HepG2 (cell line): ENCODE data around the gene INHA. TPM values are rescaled to one million over a fixed set of nuclear protein-coding genes. Genes with fewer than 3 reads are reported as not detected.
A peak's percentile ranks its signal among the peaks of the same experiment; 100 is the strongest.

Experiments
- ATM ChIP-seq: fragments of 450-650 bp; IDR thresholded peaks from 2 replicates; pipeline ENCODE4 v1.7.1; 2017; ENCODE audit warnings: mild to moderate bottlenecking, borderline replicate concordance
- EZH2 ChIP-seq: conservative IDR thresholded peaks from 2 replicates; pipeline ENCODE4 v1.6.1; 2012; ENCODE audit warnings: mild to moderate bottlenecking, low read depth, low read length, moderate library complexity
- FOSL2 ChIP-seq: sonication (generic); formaldehyde crosslinking; IDR thresholded peaks from 2 replicates; pipeline ENCODE4 v1.4.0; 2020; ENCODE audit warnings: missing genetic modification reagents
- KDM4B ChIP-seq: sonication (generic); formaldehyde crosslinking; IDR thresholded peaks from 2 replicates; pipeline ENCODE4 v1.4.0; 2020; ENCODE audit warnings: missing genetic modification reagents
- MAFK ChIP-seq, 2 experiments: IDR thresholded peaks in 1 of 2; conservative IDR thresholded peaks in 1 of 2; 2 replicates each; pipeline ENCODE4 v1.6.1; 2011; ENCODE audit warnings: improper control_type of control experiment in 2 of 2, low read length in 2 of 2
- POLR2G ChIP-seq: fragments of 200-400 bp; formaldehyde crosslinking; IDR thresholded peaks from 2 replicates; pipeline ENCODE4 v1.6.1; 2018; ENCODE audit warnings: mild to moderate bottlenecking, low read depth, low read length, moderate library complexity
- RFXANK ChIP-seq: IDR thresholded peaks from 2 replicates; pipeline ENCODE4 v1.6.1; 2016
- ZBTB38 ChIP-seq: sonication (generic); formaldehyde crosslinking; IDR thresholded peaks from 2 replicates; pipeline ENCODE4 v1.5.1; 2020; ENCODE audit warnings: mild to moderate bottlenecking, missing genetic modification reagents
- ZIK1 ChIP-seq: sonication (generic); formaldehyde crosslinking; IDR thresholded peaks from 2 replicates; pipeline ENCODE4 v1.5.0; 2020; ENCODE audit warnings: mild to moderate bottlenecking, low read depth, missing genetic modification reagents, borderline replicate concordance
- ZNF550 ChIP-seq: sonication (generic); formaldehyde crosslinking; IDR thresholded peaks from 2 replicates; pipeline ENCODE4 v1.4.0; 2020; ENCODE audit warnings: mild to moderate bottlenecking, missing genetic modification reagents, borderline replicate concordance
- ZNF724P ChIP-seq: sonication (generic); formaldehyde crosslinking; IDR thresholded peaks from 2 replicates; pipeline ENCODE4 v1.8.0; 2022; ENCODE audit warnings: missing genetic modification reagents, borderline replicate concordance
- ZNF773 ChIP-seq: sonication (generic); formaldehyde crosslinking; IDR thresholded peaks from 2 replicates; pipeline ENCODE4 v1.4.0; 2020; ENCODE audit warnings: missing genetic modification reagents, borderline replicate concordance
- ZNF816 ChIP-seq: sonication (generic); formaldehyde crosslinking; IDR thresholded peaks from 2 replicates; pipeline ENCODE4 v1.8.0; 2022; ENCODE audit warnings: missing genetic modification reagents, mild to moderate bottlenecking, borderline replicate concordance
- ZNF878 ChIP-seq: sonication (generic); formaldehyde crosslinking; IDR thresholded peaks from 2 replicates; pipeline ENCODE4 v1.8.1; 2023; ENCODE audit warnings: mild to moderate bottlenecking, missing genetic modification reagents, moderate library complexity
- polyA plus RNA-seq, 8 experiments: library from polyadenylated mRNA; depleted of rRNA in 3 of 8; stranded (reverse) in 7 of 8; unstranded in 1 of 8; fragments of >200 nt; fragmentation: Illumina TruSeq in 4 of 8; extraction: Trizol in 4 of 8; gene quantifications; 2 replicates each; pipeline versions ENCODE4 v1.2.1 to v1.2.3, GENCODE V29; 2011 to 2016; ENCODE audit warnings: low read depth in 4 of 8, missing spikeins in 1 of 8, mixed read lengths in 1 of 8; ENCODE audit not compliant: insufficient read depth in 1 of 8
- total RNA-seq, 5 experiments: library from RNA; depleted of rRNA; stranded (reverse); fragments of >200 nt; fragmentation: Illumina TruSeq; extraction: Trizol; gene quantifications; 2 replicates each; pipeline ENCODE4 v1.2.3, GENCODE V29; 2016; ENCODE audit warnings: low read depth in 1 of 5
- TF ChIP-seq, protein P1 (sequence below): sonication (generic); formaldehyde crosslinking; IDR thresholded peaks from 2 replicates; pipeline ENCODE4 v1.4.0; 2020; ENCODE audit warnings: missing genetic modification reagents
- TF ChIP-seq, protein P2 (sequence below): sonication (generic); formaldehyde crosslinking; conservative IDR thresholded peaks from 2 replicates; pipeline ENCODE4 v1.5.0; 2020; ENCODE audit warnings: missing genetic modification reagents
- TF ChIP-seq, protein P3 (sequence below): sonication (generic); formaldehyde crosslinking; IDR thresholded peaks from 2 replicates; pipeline ENCODE4 v1.5.0; 2020; ENCODE audit warnings: mild to moderate bottlenecking, missing genetic modification reagents
- TF ChIP-seq, protein P4 (sequence below): sonication (generic); formaldehyde crosslinking; IDR thresholded peaks from 2 replicates; pipeline ENCODE4 v1.4.0; 2020; ENCODE audit warnings: missing genetic modification reagents
- TF ChIP-seq, protein P5 (sequence below): sonication (generic); formaldehyde crosslinking; IDR thresholded peaks from 2 replicates; pipeline ENCODE4 v1.4.0; 2020; ENCODE audit warnings: mild to moderate bottlenecking, missing genetic modification reagents
- TF ChIP-seq, protein P6 (sequence below): IDR thresholded peaks from 2 replicates; pipeline ENCODE4 v1.6.1; 2012; ENCODE audit warnings: low read depth, low read length, improper control_type of control experiment

INHA gene
- total and polyA plus RNA-seq, 2 of the 13 experiments (the other 11 are each of a cell fraction or from before 2014, with no cell fraction given) = 4.1 to 15.2 TPM

DNA sequence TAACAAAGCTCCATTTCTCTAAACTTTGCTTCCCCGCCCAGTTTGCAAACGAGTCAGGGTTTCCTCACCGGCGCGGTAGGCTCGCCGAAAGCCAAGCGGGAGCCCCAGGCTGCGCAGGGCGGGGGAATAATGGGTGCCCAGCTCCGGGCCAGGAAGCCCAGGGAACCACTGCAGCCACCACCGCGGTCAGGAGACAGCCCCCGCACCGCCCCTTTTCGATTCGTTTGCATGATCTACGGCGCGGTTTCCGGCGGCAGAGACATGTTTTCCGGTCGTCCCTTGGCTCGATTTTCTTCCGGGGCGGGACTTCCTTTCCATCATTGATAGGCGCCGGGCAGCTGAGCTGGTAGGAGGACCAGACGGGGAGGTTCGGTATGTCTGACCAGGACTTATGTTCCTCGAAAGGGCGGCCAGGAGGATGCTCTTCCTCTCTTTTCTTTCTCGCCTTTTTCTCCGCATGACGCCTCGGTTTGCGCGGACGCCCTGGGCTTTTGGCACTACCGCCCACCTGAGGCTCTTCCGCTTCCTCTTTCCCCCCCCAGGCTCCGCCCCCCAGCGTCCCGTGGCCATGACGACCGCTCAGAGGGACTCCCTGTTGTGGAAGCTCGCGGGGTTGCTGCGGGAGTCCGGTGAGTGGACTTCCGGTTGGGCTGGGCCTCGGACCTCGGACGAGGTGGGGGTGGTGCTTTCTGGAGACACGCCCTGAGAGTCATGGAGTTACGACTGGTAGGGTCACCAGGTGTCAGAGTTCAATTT lies 25.6 kb downstream of the INHA start, which contains the start of gene STK11IP (continued):
- TF ChIP-seq ZIK1 (CRISPR knock-in tag) (no peak), ATM (no peak), EZH2 (no peak), ZNF816 (CRISPR knock-in tag) (no peak; the same call in 1 of the 2 replicates), POLR2G (peak; percentile 99), ZNF878 (CRISPR knock-in tag) (peak; percentile 93), ZBTB38 (CRISPR knock-in tag) (peak; percentile 79), MAFK (conservative IDR thresholded peaks at IDR 0.05 in 1 of 2, IDR thresholded peaks at IDR 0.05 in 1 of 2; ENCODE audit: low read length in 2 of 2) (no peak), FOSL2 (CRISPR knock-in tag) (peak; percentile 70), RFXANK (CRISPR knock-in tag) (no peak), ZNF773 (CRISPR knock-in tag) (no peak), ZNF724P (0 out of 2 replicates have a peak, but pooled peaks have one; percentile 16), ZNF550 (no peak), KDM4B (CRISPR knock-in tag) (0 out of 2 replicates have a peak, but pooled peaks have one; percentile 40)
- TF ChIP-seq, protein P1, sequence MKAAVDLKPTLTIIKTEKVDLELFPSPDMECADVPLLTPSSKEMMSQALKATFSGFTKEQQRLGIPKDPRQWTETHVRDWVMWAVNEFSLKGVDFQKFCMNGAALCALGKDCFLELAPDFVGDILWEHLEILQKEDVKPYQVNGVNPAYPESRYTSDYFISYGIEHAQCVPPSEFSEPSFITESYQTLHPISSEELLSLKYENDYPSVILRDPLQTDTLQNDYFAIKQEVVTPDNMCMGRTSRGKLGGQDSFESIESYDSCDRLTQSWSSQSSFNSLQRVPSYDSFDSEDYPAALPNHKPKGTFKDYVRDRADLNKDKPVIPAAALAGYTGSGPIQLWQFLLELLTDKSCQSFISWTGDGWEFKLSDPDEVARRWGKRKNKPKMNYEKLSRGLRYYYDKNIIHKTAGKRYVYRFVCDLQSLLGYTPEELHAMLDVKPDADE (CRISPR knock-in tag) = peak; percentile 76; the same call in 1 of the 2 replicates
- TF ChIP-seq, protein P2, sequence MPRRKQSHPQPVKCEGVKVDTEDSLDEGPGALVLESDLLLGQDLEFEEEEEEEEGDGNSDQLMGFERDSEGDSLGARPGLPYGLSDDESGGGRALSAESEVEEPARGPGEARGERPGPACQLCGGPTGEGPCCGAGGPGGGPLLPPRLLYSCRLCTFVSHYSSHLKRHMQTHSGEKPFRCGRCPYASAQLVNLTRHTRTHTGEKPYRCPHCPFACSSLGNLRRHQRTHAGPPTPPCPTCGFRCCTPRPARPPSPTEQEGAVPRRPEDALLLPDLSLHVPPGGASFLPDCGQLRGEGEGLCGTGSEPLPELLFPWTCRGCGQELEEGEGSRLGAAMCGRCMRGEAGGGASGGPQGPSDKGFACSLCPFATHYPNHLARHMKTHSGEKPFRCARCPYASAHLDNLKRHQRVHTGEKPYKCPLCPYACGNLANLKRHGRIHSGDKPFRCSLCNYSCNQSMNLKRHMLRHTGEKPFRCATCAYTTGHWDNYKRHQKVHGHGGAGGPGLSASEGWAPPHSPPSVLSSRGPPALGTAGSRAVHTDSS (CRISPR knock-in tag) = no peak
- TF ChIP-seq, protein P3, sequence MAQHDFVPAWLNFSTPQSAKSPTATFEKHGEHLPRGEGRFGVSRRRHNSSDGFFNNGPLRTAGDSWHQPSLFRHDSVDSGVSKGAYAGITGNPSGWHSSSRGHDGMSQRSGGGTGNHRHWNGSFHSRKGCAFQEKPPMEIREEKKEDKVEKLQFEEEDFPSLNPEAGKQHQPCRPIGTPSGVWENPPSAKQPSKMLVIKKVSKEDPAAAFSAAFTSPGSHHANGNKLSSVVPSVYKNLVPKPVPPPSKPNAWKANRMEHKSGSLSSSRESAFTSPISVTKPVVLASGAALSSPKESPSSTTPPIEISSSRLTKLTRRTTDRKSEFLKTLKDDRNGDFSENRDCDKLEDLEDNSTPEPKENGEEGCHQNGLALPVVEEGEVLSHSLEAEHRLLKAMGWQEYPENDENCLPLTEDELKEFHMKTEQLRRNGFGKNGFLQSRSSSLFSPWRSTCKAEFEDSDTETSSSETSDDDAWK (CRISPR knock-in tag) = no peak
- TF ChIP-seq, protein P4, sequence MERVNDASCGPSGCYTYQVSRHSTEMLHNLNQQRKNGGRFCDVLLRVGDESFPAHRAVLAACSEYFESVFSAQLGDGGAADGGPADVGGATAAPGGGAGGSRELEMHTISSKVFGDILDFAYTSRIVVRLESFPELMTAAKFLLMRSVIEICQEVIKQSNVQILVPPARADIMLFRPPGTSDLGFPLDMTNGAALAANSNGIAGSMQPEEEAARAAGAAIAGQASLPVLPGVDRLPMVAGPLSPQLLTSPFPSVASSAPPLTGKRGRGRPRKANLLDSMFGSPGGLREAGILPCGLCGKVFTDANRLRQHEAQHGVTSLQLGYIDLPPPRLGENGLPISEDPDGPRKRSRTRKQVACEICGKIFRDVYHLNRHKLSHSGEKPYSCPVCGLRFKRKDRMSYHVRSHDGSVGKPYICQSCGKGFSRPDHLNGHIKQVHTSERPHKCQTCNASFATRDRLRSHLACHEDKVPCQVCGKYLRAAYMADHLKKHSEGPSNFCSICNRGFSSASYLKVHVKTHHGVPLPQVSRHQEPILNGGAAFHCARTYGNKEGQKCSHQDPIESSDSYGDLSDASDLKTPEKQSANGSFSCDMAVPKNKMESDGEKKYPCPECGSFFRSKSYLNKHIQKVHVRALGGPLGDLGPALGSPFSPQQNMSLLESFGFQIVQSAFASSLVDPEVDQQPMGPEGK (CRISPR knock-in tag) = peak; percentile 92
- TF ChIP-seq, protein P5, sequence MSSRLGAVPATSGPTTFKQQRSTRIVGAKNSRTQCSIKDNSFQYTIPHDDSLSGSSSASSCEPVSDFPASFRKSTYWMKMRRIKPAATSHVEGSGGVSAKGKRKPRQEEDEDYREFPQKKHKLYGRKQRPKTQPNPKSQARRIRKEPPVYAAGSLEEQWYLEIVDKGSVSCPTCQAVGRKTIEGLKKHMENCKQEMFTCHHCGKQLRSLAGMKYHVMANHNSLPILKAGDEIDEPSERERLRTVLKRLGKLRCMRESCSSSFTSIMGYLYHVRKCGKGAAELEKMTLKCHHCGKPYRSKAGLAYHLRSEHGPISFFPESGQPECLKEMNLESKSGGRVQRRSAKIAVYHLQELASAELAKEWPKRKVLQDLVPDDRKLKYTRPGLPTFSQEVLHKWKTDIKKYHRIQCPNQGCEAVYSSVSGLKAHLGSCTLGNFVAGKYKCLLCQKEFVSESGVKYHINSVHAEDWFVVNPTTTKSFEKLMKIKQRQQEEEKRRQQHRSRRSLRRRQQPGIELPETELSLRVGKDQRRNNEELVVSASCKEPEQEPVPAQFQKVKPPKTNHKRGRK = no peak
- TF ChIP-seq, protein P6, sequence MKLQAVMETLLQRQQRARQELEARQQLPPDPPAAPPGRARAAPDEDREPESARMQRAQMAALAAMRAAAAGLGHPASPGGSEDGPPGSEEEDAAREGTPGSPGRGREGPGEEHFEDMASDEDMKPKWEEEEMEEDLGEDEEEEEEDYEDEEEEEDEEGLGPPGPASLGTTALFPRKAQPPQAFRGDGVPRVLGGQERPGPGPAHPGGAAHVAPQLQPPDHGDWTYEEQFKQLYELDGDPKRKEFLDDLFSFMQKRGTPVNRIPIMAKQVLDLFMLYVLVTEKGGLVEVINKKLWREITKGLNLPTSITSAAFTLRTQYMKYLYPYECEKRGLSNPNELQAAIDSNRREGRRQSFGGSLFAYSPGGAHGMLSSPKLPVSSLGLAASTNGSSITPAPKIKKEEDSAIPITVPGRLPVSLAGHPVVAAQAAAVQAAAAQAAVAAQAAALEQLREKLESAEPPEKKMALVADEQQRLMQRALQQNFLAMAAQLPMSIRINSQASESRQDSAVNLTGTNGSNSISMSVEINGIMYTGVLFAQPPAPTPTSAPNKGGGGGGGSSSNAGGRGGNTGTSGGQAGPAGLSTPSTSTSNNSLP = peak; percentile 90
